RPMI7951 (cell line): Measurements from ENCODE around the gene PSAT1. TPM values are rescaled to one million over a fixed set of nuclear protein-coding genes. Genes with fewer than 3 reads are reported as not detected.

ENCODE experiments used
- DNase-seq: peaks from one replicate; pipeline ENCODE4 v3.0.0-alpha.2; 2012; ENCODE audit warnings: low read depth
- total RNA-seq: library from RNA; depleted of rRNA; stranded (reverse); fragments of >200 nt; shearing (Covaris generic); gene quantifications from 2 replicates; pipeline ENCODE4 v1.2.3, GENCODE V29; 2014; rRNA removed

Gene PSAT1
- total RNA-seq, 1 experiment from 2014 or later: 57.4 TPM

DNA sequence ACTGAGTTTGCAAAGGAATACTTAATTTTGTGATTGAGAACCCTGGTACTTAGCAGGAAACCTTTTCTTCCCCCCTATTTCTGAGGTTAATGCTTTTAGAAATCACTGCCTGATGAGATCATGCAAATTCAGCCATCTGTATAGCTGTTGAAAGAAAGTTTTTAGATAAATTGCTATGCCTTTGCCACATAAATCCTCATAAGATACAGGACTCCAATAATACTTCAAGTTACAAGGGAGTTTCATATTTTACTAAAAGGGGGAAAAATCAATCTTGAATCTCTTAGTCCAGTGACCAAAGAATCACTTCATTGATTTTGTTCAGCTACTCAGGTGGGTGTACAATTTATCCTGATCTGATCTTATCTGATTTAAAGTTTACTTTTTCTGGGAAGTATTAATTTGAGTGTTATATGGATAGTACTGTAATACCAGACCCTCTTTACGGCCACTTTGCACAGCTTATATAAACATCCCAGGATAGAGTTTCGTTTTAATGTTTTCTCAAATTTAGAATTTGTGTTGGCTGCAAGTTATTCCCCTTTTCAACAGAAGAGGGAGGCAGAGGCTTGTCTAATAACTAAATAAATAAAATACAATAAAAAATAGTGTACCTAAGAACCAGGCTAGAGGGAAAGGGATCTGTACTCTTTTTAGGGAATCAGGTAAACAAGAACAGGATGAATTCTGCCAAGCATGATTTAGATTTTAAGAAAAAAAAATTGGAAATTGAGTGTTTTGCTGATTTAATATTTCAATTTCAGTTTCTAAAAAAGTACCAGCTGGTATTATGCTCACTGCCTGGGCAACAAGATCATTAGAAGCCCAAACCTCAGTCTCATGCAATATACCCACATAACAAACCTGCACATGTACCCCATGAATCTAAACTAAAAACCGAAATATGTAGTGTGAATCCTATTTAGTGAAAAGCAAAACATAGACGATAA is 69.1 kb downstream of the PSAT1 start:
- peak; percentile 9 for DNase-seq

DNA sequence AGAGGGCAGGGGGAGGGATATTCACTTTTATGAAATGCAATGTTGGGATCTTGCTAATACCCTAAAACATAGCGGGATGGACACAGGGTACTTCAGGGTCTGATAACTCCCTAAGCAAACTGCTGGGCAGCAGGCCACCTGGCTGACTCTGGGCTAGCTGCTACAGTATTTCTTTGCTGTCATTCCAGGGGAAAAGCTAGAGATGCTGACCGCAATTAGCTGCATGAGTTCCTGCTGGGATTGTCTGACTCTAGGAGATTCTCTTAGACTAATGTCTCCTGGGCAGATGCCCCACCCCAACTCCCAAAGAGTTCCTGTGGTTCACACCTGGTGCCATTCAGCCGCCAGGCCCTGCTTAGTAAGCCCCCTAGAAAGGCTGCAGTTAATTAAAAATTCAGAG is 69.9 kb downstream of the PSAT1 start:
- no peak for DNase-seq

DNA sequence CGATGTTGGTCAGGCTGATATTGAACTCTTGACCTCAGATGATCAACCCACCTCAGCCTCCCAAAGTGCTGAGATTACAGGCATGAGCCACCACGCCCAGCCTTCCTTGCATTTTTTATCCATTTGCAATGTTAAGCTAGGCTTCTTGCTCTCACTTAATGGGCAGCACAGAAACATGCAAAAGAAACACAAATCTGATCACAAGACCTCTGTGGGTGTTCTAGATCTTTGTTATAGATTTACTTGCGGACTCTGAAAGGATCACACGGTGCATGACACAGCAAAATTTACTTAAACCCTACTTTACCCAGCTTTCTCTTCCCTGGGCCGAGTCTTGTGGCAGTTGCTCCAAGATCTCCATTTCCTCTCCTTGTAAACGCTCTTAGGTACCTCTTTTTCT is 71.3 kb downstream of the PSAT1 start:
- DNase-seq: no peak

DNA sequence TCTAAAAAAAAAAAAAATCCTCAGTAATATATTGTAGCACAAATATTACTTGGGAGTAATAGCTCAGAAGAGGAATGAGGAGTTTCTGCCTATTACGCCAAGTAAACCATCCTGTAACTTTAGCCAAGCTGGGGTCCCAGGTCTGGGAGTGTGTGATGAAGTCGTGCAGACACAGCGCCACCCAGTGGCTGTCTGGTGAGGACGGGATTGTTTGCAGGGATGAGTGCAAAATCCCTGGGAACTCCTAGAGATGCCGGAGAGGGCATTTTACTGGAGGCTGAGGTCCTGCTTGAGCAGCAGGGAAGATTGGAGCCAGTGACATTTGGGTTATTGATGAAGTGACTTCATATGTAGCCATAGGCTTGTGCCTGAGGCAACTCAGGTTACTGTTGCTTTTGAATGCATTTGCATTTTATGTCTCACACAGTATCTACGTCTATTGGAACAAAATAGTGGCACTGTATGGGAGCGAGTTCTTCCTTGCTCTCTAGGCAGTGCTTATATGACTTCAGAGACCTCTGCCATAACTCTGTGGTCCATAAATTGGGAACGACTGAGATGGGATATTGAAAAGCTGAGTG is 72.8 kb downstream of the PSAT1 start:
- DNase-seq: peak; percentile 52

DNA sequence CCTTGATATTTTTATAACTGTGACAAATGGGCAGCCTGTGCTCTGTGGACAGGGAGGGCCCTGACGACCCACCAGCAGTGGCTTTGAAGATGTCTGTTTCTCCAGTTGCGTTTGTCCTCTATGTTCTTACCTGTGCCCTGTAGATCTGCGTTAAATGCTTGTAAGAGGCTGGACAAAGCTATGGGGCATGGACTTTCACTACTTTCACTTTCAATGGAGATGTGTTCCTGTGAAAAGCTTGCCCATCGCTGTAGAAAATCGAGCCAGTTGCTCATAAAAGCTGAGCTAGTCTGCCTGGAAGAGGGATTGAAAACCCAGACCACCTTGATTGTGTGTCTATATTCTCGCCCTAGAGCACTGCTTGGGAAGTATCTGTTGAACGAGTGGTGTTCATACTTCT is 74.1 kb downstream of the PSAT1 start:
- DNase-seq: peak; percentile 13

DNA sequence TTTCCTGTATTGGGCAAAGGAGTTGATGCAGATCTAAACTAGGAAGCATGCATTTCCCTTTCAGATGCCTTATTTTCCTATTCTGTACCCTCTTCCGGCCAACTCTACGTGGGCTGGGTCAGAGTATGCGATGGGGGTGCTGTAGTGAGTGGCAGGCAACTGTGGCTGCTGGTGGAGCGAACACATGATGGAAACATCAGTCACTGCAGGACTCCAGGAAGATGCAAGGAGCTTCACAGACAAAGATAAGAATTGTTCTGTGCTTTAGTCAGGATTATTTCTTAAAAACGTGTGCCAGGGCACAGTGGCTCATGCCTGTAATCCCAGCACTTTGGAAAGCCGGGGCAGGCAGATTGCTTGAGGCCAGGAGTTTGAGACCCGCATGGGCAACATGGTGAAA is 75.1 kb downstream of the PSAT1 start:
- no peak for DNase-seq

Other genes with a start within 250 kb of the PSAT1 start
- 28.0 and 32.3 TPM in 2 replicates for gene CEP78, start 61.0 kb upstream of the PSAT1 start, total RNA-seq